GM03348 (cell line): ENCODE results near the gene TMED9.

ENCODE experiments used
- DNase-seq: peaks from one replicate; pipeline ENCODE4 v3.0.0; 2012; ENCODE audit warnings: low spot score

TMED9 gene

DNA sequence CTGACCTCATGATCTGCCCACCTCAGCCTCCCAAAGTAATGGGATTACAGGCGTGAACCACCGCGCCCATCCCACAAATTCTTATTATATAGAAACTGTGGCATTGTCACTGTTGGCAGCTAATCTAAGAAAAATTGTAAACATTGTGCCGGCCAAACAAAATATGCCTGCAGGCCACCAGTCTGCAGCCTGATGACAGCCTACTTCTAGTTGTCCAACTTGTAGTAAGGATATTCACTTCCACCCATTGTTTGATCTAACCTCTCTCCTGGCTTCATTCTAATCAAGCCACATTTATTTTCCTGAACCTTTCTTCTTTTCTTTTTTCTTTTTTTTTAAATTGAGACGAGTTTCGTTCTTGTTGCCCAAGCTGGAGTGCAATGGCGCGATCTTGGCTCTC is 13.7 kb upstream of the TMED9 start:
- no peak for DNase-seq

DNA sequence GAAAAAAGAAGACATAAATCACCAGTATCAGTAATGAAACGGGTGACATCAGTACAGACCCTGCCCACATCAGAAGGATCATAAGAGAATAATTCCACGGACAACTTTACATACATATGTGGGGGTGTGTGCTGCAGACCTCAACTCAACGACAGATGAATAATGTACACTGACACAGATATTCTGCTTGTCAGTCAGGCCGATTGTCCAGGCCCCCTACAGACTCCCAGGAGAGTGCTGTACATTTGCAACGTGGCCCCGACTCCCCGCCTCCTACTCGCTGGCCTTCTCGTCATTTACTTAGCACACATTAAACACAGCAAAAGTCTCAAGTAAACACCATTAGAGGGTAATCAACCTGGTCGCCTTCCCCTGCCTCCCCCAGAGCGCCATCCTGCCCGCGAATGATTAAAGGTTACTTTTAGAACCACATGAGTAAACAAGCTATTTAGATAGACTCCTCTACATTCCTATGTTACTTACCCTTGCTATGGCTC is 3.5 kb upstream of the TMED9 start:
- no peak for DNase-seq

DNA sequence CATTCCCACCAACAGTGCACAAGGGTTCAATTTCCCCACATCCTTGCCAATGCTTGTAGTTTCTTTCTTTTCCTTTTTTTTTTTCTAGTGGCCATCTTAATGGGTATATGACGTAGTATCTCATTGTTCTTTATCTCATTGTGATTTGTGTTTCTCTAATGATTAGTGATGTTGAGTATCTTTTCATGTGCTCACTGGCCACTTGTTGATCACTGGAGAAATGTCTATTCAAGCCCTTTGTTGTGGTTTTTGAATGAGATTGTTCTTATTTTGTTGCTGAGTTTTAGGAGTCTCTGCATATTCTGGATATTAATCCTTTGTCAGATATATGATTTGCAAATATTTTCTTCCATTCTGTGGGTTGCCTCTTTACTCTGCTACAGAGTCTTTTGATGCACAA is 1.6 kb upstream of the TMED9 start:
- DNase-seq: no peak

DNA sequence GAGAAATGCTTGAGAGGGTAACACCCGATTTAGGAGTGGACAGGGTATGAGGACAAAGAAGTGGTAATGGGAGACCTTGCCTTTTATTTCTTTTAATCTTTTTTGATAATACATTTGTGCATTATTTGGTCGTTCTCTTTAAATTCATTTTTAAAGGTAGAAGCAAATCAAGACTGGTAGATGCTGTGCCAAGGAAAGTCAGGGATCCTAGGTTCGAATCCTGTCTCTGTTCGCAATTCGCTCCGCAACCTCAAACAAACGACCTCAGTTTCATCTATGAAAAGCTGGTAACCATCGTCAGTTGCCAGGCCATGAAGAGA is 353 bp upstream of the TMED9 start:
- DNase-seq: no peak

DNA sequence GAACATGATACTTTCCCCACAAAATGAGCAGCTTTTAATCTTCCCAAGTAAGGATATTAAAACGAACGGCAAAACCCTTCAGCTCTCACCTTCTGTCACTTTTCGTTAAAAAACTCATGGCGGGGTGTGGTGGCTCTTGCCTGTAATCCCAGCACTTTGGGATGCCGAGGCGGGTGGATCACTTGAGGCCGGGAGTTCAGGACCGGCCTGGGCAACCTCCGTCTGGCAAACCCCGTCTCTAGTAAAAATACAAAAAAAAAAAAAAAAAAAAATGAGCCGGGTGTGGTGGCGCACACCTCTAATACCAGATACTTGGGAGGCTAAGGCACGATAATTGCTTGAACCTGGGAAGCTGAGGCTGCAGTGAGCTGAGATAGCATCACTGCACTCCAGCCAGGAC is 902 bp downstream of the TMED9 start:
- DNase-seq: no peak

DNA sequence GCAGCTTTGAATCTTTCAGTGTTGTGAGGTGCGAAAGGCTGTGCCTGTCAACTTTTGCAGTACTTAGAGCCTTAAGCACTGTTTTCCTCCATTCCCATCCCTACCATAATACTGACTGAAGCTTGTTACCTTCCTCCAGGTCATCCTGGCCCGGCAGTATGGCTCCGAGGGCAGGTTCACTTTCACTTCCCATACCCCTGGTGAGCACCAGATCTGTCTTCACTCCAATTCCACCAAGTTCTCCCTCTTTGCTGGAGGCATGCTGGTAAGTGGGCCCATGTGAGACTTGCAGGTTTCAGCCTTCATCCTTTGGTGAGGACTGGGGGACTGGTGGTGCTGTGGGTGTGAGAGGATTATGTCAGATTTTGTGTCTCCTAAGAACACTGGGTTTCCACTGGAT is 1.5 kb downstream of the TMED9 start:
- no peak for DNase-seq

DNA sequence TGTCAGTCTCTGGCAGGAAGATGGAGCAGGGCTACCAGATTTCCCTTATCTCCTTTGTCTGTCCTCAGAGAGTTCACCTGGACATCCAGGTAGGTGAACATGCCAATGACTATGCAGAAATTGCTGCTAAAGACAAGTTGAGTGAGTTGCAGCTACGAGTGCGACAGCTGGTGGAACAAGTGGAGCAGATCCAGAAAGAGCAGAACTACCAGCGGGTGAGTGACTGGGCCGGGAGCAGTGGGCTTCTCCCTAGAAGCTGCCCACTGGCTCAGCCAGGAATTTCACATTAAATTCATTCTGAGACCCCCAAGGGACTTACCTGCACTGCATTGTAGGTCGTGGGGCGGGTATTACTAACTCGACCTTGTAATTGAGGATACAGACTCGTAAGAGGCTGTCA is 2.1 kb downstream of the TMED9 start:
- DNase-seq: no peak

DNA sequence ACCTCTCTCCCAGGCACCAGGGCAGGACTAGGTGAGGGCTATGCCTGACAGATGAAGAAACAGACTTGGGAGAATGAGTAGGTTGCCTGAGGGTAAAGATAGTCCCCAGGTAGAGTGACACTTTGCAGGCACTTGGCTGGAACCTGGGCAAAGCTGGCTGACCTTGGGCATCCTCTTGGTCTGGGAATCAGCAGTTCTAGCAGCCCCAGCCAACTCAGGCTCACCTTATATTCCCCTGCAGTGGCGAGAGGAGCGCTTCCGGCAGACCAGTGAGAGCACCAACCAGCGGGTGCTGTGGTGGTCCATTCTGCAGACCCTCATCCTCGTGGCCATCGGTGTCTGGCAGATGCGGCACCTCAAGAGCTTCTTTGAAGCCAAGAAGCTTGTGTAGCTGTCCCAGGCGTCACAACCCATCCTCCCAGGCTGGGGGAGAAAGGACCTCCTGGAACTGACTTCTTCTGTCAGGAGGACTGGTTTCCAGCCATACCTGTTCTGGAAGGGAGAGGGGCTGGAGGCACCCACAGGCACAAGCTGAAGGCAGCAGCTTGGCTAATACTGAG is 3.1 kb downstream of the TMED9 start:
- no peak for DNase-seq

DNA sequence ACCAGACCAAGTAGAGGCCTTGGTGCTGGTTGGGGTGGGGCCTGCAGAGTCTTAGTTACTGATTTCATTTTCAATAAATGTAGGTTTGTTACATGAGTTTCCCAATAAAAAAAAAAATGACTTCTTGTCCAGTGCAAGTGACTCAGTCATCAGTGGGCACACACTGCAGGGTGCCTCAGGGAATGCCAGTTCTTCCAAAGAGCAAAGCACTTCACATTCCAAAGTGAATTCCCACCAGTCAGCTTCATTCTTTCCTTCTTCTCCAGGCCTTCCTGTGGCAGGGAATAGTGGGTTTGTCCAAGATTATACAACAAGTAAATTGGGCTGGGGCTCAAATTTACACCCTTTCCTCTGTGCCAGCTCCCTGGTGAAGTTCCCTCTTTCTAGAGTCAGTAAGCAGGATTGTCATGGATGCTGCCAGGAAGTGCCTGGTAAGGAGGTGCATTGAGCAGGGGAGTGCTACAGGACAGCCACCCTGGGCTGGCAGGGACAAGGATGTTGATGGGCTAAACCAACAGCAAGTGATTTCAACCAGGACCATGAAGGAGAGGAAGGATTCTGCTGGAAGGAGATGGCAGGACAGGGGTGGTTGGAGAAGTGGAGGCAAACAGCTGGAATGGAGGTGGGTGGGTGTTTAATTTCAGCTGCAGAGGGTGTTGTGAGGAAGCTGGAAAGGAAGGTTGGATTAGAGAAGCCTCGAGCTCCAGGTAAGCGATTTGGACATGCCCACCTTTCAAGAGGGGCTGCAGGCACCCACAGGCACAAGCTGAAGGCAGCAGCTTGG is 4.2 kb downstream of the TMED9 start:
- no peak for DNase-seq

DNA sequence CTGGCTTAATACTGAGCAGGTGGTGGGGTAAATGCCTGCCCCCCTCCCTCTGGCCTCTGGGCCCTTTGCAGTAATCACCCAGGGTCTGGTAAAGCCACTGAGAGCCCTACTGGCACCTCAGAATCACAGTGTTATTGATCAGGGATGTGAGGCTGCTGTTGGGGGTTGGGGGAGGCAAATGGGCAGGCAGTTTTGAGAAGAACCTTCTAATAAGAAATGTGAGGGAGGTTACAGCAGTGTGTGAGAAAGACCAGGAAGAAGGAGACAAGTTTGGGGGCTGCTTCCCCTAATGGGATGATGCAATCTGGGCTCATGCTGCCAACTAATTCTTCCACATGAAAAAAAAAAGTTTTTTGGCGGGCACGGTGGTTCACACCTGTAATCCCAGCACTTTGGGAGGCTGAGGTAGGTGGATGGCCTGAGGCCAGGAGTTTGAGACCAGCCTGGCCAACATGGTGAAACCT is 4.8 kb downstream of the TMED9 start:
- no peak for DNase-seq

DNA sequence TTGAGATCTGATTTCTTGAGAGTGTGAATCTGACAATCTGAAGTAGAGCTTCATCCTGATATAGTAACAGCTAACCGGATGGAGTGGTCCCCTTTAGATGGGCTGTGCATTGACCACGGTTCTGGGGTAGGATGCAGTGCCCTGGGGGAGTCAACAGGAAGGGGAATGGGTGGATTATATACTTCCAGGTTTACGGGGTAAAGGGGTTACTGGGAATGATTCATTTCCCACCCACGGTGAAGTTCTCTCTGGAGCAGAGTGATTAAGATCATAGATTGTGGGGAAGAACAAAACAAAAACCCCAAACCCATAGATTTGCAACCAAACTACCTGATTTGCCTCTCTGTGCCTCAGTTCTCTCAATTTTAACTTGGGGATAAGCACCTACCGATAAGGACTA is 6.5 kb downstream of the TMED9 start:
- DNase-seq: no peak

DNA sequence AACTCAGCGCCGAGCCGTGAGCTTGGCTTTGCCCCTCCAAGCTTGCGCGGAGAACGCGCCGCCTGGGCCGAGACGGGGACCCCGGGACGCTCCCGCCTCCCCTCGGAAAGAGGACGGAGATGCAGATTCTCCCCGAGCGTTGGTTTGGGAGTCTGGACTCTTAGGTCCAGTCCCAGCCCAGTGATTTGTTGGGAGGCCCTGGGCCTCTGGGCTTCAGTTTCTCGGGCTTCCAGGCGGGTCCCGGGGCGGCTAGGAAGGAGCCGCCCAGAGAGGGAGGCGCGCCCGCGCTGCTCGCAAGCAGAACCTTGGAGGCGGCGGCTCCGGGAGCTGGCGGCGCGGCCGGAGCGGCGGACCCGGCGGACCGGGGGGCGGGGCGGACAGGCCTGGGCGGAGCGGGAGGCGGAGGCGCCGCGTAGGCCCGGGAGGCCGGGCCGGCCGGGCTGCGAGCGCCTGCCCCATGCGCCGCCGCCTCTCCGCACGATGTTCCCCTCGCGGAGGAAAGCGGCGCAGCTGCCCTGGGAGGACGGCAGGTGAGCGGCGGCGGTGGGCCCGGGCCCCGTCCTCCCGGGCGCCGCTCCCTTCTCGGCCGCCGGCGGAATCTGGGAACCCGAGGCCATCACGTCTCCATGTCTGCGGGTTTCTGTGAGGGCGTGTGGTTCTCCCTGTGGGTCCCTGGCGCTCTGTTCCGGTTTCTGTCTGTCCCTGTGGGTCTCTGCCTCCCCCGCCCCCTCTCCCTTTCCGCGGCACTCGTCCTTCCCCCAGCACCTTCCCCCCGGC is 7.9 kb downstream of the TMED9 start, which contains the start of gene B4GALT7:
Gene B4GALT7, plus strand, starts transcription at position 402 of the 777 bp plus-strand sequence. Its CDS starts 79 bp downstream, at position 481.
- DNase-seq: peak; percentile 97

DNA sequence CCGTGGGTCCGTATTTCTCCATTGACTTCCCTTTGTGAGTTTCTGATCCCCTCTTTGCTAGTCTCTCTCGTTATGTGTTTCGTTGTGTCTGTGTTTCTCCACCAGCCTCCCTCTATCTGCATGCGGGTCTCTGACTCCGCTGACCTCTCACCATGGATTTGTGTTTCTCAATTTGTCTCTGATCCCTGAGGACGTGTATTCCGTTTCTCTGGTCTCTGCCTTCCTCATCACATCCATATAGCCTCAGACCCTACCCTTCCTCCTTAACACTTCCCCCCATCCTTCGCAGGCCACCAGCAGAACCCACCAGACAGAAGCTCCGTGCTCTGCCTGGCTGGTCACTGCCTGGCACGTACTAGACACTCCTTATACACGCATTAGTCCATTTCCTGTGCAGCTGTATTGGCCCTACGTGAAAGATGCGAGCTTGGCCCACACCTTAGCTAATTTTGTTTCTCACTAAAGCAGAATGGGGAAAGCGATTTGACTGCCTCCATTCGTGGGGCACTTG is 8.6 kb downstream of the TMED9 start:
- peak; percentile 40 for DNase-seq

DNA sequence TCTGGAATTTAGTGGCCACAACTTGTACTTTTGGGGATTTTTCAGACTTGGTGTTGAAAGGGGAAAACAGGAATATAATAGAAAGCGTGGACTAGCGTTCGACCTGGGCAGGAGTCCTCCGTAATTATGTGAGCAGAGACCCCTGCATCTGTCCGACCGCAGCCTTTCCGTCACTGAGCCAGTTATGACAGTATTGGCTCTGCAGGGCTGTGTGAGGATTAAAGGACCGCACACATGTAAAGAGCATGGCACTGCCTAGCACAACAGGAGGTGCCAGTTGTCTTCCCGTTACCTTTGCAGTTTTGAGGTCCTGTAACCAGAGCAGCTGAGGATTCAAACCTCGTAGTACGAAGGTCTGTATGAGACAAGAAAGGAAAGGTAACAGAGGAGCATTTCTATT is 9.1 kb downstream of the TMED9 start:
- DNase-seq: no peak

DNA sequence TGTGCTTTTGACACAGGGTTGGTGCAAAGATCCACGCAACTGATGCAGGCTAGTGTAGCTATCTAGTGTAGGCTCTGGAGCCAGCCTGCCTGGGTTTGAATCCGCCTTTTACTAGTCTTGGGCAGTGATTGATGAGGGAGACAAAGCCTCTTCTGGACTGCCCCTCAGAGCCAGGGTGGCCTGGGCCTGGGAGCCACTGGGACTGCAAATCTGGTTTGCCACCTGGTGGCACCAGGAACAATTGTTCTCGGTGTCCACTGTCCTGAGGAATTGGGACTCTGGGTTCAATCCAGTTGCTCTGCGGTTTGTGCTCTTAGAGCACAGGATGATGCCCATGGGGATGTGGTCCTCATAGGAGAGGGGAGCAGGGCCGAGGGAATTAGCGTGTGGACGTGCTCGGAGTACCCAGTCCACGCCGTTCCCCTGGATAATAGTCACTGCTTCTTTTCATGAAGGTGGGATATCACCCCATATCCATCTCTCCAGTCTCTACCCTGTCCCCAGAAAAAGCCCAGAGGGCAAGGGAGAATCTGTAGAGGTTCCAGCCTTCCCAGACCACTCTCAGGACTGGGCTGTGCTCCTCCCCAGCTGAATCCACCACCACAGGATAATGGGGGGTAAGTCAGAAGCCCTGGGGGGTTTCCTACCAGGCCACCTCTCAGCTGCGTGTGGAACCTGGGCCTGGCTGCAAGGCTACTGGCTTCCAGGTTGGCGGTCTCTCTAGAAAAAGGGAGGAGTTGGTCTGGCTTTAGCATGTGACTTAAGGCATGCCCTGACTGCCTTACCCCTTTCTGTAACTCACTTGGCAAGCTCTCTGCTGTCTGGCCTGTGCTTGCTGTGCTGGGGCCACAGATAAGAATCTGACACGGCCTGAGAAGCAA is 9.8 kb downstream of the TMED9 start:
- DNase-seq: no peak

DNA sequence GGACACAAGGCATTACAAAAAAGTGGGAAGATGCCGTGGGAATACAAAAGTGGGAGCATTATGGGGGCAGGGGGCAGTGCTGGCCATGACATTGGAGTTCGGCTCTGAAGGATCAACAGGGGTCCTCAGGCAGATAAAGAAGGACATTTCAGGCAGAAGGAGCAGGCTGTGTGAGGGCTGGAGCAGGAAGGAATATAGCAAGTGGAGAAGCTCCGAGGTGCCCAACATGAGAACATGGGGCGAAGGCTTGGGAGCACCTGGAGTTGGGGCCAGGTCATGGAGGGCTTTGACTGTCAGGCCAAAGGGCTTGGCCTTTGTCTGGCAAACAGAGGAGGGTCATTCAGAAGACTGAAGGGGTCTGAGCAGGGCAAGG is 10.4 kb downstream of the TMED9 start:
- DNase-seq: no peak

DNA sequence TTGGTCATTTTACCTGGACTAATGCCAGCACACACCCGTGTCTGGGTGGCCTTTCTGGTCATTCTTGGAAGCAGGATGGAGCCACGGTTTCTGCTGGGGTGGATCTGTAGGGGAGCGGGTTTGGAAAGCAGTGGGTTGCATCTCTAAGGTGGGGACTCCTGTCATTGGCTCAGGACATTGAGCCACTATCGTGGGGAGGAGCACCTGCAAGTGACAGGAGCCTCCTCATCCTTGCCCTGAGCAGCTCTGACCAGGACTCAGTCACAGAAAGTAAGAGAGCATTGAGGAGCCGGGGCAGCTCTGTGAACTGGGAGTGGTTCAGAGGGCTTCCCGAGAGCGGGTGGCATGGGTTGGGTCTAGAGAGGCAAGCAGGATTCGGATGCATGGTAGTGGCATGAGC is 11.6 kb downstream of the TMED9 start:
- no peak for DNase-seq

DNA sequence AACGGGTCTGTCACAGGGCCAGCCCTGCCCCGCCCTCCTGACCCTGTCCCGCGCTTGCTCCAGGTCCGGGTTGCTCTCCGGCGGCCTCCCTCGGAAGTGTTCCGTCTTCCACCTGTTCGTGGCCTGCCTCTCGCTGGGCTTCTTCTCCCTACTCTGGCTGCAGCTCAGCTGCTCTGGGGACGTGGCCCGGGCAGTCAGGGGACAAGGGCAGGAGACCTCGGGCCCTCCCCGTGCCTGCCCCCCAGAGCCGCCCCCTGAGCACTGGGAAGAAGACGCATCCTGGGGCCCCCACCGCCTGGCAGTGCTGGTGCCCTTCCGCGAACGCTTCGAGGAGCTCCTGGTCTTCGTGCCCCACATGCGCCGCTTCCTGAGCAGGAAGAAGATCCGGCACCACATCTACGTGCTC is 12.1 kb downstream of the TMED9 start:
- DNase-seq: no peak

DNA sequence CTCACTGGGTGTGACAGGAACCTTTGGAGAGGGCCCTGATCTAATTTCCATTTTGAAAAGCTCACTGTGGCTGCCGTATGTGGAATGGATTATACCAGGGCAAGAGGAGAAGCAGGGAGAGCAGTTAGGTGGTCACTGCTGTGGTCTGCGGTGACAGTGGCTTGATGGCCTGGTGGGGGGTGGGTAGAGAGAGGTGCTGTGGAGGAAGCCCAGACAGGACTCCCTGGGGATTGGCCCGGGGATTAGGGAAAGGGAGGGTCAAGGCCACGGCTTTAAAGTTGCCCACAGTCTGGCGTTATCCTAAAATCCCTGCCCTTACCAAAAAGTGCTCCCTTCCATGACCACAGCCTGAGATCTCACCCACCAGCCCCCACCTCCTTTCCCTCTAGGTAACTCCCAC is 12.7 kb downstream of the TMED9 start:
- no peak for DNase-seq

DNA sequence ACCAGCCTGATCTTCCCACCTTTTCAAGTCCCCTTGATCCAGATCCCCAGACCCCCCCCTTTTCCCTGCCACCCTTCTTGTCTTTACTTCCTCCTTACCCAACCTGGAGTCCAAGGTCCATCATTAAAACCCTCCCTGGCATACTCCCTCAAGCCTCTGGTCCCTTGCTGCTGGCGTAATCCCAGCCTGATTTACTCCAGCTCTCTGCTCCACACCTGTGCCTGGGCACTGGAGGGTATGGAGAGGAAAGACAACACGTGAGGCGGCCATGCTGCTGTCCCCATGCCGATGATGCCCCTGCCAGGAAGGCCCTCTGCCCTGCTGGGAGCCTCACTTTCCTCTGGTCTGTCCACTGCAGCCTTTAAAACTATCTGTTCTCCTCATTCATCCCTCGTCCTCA is 13.1 kb downstream of the TMED9 start:
- DNase-seq: no peak

DNA sequence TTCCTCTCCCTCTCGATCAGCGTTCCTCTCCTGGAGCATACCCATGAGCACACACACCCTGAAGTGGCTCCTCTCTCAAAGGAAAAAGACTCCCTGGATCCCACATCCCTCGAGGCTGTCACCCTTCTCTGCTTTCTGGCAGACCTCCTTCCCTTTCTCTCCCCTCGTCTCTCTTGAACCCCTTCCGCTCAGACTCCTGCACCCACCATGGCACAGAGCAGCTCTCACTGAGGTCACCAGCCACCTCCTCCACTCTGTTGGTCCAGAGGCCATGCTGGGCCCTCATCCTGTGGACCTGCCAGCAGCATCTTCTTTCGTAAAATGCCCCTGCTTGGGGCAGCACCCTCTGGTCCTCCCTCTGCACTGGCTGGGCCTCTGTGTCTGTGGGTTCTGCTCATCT is 13.7 kb downstream of the TMED9 start:
- no peak for DNase-seq
